Measurements from ENCODE around the gene TFDP1. TPM values are rescaled to one million over a fixed set of nuclear protein-coding genes. Genes with fewer than 3 reads are reported as not detected.

Gene TFDP1
- total RNA-seq, 4 donors from 2014 or later: 24.3 to 164 (median 49.1) TPM

- Histone ChIP-seq H3K36me3 (no peaks in the 10 kb centered on the region), H3K27ac (no peak overlapping the region), H3K27me3 (no peaks in the 10 kb centered on the region), H3K4me3 (no peak overlapping the region), H3K4me1 (peaks cover 0 to 5% (median 2%) of the 10 kb centered on the region in 4 donors), H3K9me3 (no peaks in the 10 kb centered on the region)
- TF ChIP-seq POLR2A (IDR thresholded peaks at IDR 0.05) (no peak), EP300 (IDR thresholded peaks at IDR 0.05; ENCODE audit: low read depth) (no peak), POLR2AphosphoS5 (IDR thresholded peaks at IDR 0.05) (no peak)
- TF ChIP-seq, protein P1, sequence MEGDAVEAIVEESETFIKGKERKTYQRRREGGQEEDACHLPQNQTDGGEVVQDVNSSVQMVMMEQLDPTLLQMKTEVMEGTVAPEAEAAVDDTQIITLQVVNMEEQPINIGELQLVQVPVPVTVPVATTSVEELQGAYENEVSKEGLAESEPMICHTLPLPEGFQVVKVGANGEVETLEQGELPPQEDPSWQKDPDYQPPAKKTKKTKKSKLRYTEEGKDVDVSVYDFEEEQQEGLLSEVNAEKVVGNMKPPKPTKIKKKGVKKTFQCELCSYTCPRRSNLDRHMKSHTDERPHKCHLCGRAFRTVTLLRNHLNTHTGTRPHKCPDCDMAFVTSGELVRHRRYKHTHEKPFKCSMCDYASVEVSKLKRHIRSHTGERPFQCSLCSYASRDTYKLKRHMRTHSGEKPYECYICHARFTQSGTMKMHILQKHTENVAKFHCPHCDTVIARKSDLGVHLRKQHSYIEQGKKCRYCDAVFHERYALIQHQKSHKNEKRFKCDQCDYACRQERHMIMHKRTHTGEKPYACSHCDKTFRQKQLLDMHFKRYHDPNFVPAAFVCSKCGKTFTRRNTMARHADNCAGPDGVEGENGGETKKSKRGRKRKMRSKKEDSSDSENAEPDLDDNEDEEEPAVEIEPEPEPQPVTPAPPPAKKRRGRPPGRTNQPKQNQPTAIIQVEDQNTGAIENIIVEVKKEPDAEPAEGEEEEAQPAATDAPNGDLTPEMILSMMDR (IDR thresholded peaks at IDR 0.05): no peak
- WGBS, 2 donors (ENCODE audit: low coverage in 1 of 2): 95% methylated on average over 9 of the region's 21 CpGs; no CpG with 5 or more reads in 1 of the 2 donors
- no peak for DNase-seq
- intact Hi-C loops (cut with DNase I; ENCODE audit: low total_unique reads): no loop called here
- in situ Hi-C loops (cut with MboI; ENCODE audit: low pct_ligation_motif_present in 1 of 4, low pct_unique_long_range_greater_than_20kb in 1 of 4, low sequenced_read_pairs in 3 of 4): no loop called here
Measured at GRCh38 chr13:113542751-113543424, 41.7 kb upstream of the TFDP1 start.

- Histone ChIP-seq H3K4me3 (no peak overlapping the region), H3K36me3 (no peaks in the 10 kb centered on the region), H3K27me3 (no peaks in the 10 kb centered on the region), H3K4me1 (peaks cover 0 to 10% (median 2%) of the 10 kb centered on the region in 4 donors), H3K9me3 (no peaks in the 10 kb centered on the region), H3K27ac (no peak overlapping the region)
- TF ChIP-seq POLR2A (IDR thresholded peaks at IDR 0.05): no peak
- TF ChIP-seq POLR2AphosphoS5 (IDR thresholded peaks at IDR 0.05): no peak
- TF ChIP-seq EP300 (IDR thresholded peaks at IDR 0.05; ENCODE audit: low read depth): no peak
- TF ChIP-seq, protein P1 (IDR thresholded peaks at IDR 0.05): no peak
- in situ Hi-C loops (cut with MboI; ENCODE audit: low pct_ligation_motif_present in 1 of 4, low pct_unique_long_range_greater_than_20kb in 1 of 4, low sequenced_read_pairs in 3 of 4): no loop called here
- intact Hi-C loops (cut with DNase I; ENCODE audit: low total_unique reads): no loop called here
- no peak for DNase-seq
- WGBS, 2 donors (ENCODE audit: low coverage in 1 of 2): 97 to 100% methylated on average over 1 to 29 of the region's 37 CpGs
Measured at GRCh38 chr13:113544071-113544891, 40.3 kb upstream of the TFDP1 start.

DNA sequence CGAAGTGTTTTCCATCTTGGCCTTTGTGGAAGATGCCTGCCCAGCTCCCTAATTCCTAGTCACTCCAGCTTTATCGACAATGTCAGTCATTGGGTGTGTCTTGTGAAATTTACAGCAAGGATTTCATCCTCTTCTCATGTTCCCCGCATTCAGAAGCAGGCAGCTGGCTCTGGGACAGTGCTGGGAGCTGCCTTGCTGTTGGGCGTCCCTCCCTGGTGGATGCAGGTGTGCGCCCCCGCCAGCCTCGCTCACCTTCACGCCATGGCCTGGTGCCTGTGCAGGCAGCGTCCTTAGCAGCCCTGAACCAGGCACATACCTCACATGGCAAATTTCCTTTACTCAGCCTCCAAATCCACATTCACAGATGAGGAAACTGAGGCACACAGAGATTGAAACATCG lies 39.7 kb upstream of the TFDP1 start:
- peak; percentile 2 for DNase-seq
- intact Hi-C loops (cut with DNase I; ENCODE audit: low total_unique reads) (no loop called here), in situ Hi-C loops (cut with MboI; ENCODE audit: low pct_ligation_motif_present in 1 of 4, low pct_unique_long_range_greater_than_20kb in 1 of 4, low sequenced_read_pairs in 3 of 4) (no loop called here)
- WGBS, 2 donors (ENCODE audit: low coverage in 1 of 2): 80 to 92% methylated on average over 1 to 10 of the region's 10 CpGs
- H3K4me1 ChIP-seq: peaks cover 0 to 13% (median 2%) of the 10 kb centered on the region in 4 donors
- H3K27ac ChIP-seq: no peak overlapping the region
- TF ChIP-seq POLR2AphosphoS5 (IDR thresholded peaks at IDR 0.05) (no peak), EP300 (IDR thresholded peaks at IDR 0.05; ENCODE audit: low read depth) (no peak), POLR2A (IDR thresholded peaks at IDR 0.05) (no peak)
- TF ChIP-seq, protein P1 (IDR thresholded peaks at IDR 0.05): no peak
- no peak overlapping the region for H3K4me3 ChIP-seq
- no peaks in the 10 kb centered on the region for H3K27me3 ChIP-seq
- peaks cover 0 to 3% (median 0%) of the 10 kb centered on the region in 4 donors for H3K36me3 ChIP-seq
- H3K9me3 ChIP-seq: no peaks in the 10 kb centered on the region

- H3K4me3 ChIP-seq: no peak overlapping the region
- no peaks in the 10 kb centered on the region for H3K9me3 ChIP-seq
- TF ChIP-seq EP300 (IDR thresholded peaks at IDR 0.05; ENCODE audit: low read depth) (no peak), POLR2A (IDR thresholded peaks at IDR 0.05) (no peak), POLR2AphosphoS5 (IDR thresholded peaks at IDR 0.05) (no peak)
- TF ChIP-seq, protein P1 (IDR thresholded peaks at IDR 0.05): no peak
- peaks cover 0 to 13% (median 2%) of the 10 kb centered on the region in 4 donors for H3K4me1 ChIP-seq
- 84 to 89% methylated on average over 4 to 5 of the region's 5 CpGs for WGBS, 2 donors (ENCODE audit: low coverage in 1 of 2)
- in situ Hi-C loops (cut with MboI; ENCODE audit: low pct_ligation_motif_present in 1 of 4, low pct_unique_long_range_greater_than_20kb in 1 of 4, low sequenced_read_pairs in 3 of 4) (no loop called here), intact Hi-C loops (cut with DNase I; ENCODE audit: low total_unique reads) (no loop called here)
- no peaks in the 10 kb centered on the region for H3K27me3 ChIP-seq
- DNase-seq: peak; percentile 8
- no peak overlapping the region for H3K27ac ChIP-seq
- H3K36me3 ChIP-seq: peaks cover 0 to 7% (median 0%) of the 10 kb centered on the region in 4 donors
Measured at GRCh38 chr13:113545455-113545930, 39.1 kb upstream of the TFDP1 start.

Data from transverse colon (tissue), 4 donors.